MCF 10A (cell line): ENCODE measurements around the gene NAALAD2. TPM values are rescaled to one million over a fixed set of nuclear protein-coding genes. Genes with fewer than 3 reads are reported as not detected.
A peak's percentile ranks its signal among the peaks of the same experiment; 100 is the strongest.
"Not testable (repeated sequence)": the region's sequence is repeated elsewhere in the genome, so short reads cannot be mapped to it uniquely, and the experiment has no call there.

Experiments used
- BruUV-seq: library from RNA; stranded (reverse); fragments of 400-500 nt; replicated peaks from 2 replicates; lab custom pipeline; 2021; lab: Mats Ljungman, UMichigan
- CTCF ChIA-PET: fragments of 300-600 bp; sonication (Branson Sonifier 250); formaldehyde crosslinking; extraction: SDS; loops from one replicate; lab custom pipeline; 2021; ENCODE audit warnings: antibody characterized with exemption, inconsistent platforms; lab: Yijun Ruan, JAX
- POLR2A ChIA-PET: fragments of 300-600, 350-650 bp; sonication (Branson Sonifier 250); formaldehyde crosslinking; extraction: SDS; loops from one replicate; lab custom pipeline; 2020; ENCODE audit warnings: antibody characterized with exemption, inconsistent platforms; lab: Yijun Ruan, JAX
- DNase-seq: peaks from one replicate; pipeline ENCODE4 v3.0.0-alpha.2; 2018; ENCODE audit not compliant: unreplicated experiment
- H3K27ac Mint-ChIP-seq: one replicate; pipeline ENCODE4 v1.8.0; 2022; ENCODE audit warnings: mild to moderate bottlenecking, low read depth, mixed read lengths; ENCODE audit not compliant: unreplicated experiment
- H3K27me3 Mint-ChIP-seq: one replicate; pipeline ENCODE4 v1.8.0; 2022; ENCODE audit warnings: mixed read lengths; ENCODE audit not compliant: insufficient read depth, unreplicated experiment
- H3K36me3 Mint-ChIP-seq: one replicate; pipeline ENCODE4 v1.8.0; 2022; ENCODE audit warnings: mild to moderate bottlenecking, moderate library complexity, mixed read lengths; ENCODE audit not compliant: insufficient read depth, unreplicated experiment
- H3K4me1 Mint-ChIP-seq: one replicate; pipeline ENCODE4 v1.8.0; 2022; ENCODE audit warnings: mixed read lengths; ENCODE audit not compliant: insufficient read depth, unreplicated experiment
- H3K4me3 Mint-ChIP-seq: one replicate; pipeline ENCODE4 v1.8.0; 2022; ENCODE audit warnings: mild to moderate bottlenecking, moderate library complexity, mixed read lengths; ENCODE audit not compliant: unreplicated experiment
- H3K9me3 Mint-ChIP-seq: one replicate; pipeline ENCODE4 v1.8.0; 2022; ENCODE audit warnings: mixed read lengths; ENCODE audit not compliant: unreplicated experiment
- intact Hi-C: fragments of 100-400 bp; cut with micrococcal nuclease; formaldehyde crosslinking; loops from 2 replicates; pipeline ENCODE4 v1.14.1; 2022
- total RNA-seq: library from RNA; stranded (reverse); gene quantifications from 2 replicates; pipeline ENCODE4 v1.2.3, GENCODE V29; 2022
- TF ChIP-seq, protein P1 (sequence below): fragments of 200-600 bp; IDR thresholded peaks from one replicate; pipeline ENCODE4 v1.8.0; 2022; ENCODE audit warnings: antibody characterized with exemption, mild to moderate bottlenecking; ENCODE audit not compliant: unreplicated experiment

NAALAD2 gene
- total RNA-seq, 1 experiment from 2014 or later = not detected

DNA sequence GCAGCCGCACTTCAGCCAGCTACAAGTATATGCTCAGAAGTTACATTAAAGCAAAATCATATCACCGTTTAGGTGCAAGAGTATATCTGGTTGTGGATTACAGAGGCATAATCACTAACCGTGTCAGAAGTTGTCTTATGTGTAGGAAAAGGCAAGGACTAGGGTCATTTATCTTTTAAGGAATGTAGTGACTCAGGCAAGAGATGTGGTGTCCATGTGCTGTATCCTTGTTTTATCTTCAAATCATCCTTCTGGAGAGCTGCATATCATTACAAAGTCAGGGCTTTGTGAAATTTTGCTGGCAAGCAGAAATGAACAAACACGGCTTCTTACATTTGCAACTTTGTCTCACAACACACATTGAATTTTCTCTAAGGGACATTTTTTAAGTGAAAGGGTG lies 101.1 kb downstream of the NAALAD2 start:
- no TSS peak for BruUV-seq
- Mint-ChIP-seq H3K27me3 (no peaks in the 10 kb centered on the region), H3K9me3 (peaks cover 2% of the 10 kb centered on the region), H3K36me3 (no peaks in the 10 kb centered on the region), H3K4me1 (no peaks in the 10 kb centered on the region), H3K4me3 (no peak overlapping the region), H3K27ac (no peak overlapping the region)
- ChIA-PET POLR2A (interaction anchor here (1.4 kb wide), 1 partner anchor 10 kb away, joined by 3 read pairs; no protein-coding TSS in a partner anchor), CTCF (interaction anchor here (0.7 to 0.9 kb wide), 2 partner anchors 20 to 30 kb away, joined by 4 to 6 read pairs; no protein-coding TSS in a partner anchor)
- TF ChIP-seq, protein P1, sequence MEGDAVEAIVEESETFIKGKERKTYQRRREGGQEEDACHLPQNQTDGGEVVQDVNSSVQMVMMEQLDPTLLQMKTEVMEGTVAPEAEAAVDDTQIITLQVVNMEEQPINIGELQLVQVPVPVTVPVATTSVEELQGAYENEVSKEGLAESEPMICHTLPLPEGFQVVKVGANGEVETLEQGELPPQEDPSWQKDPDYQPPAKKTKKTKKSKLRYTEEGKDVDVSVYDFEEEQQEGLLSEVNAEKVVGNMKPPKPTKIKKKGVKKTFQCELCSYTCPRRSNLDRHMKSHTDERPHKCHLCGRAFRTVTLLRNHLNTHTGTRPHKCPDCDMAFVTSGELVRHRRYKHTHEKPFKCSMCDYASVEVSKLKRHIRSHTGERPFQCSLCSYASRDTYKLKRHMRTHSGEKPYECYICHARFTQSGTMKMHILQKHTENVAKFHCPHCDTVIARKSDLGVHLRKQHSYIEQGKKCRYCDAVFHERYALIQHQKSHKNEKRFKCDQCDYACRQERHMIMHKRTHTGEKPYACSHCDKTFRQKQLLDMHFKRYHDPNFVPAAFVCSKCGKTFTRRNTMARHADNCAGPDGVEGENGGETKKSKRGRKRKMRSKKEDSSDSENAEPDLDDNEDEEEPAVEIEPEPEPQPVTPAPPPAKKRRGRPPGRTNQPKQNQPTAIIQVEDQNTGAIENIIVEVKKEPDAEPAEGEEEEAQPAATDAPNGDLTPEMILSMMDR = no peak
- no peak for DNase-seq
- intact Hi-C loops = no loop called here

DNA sequence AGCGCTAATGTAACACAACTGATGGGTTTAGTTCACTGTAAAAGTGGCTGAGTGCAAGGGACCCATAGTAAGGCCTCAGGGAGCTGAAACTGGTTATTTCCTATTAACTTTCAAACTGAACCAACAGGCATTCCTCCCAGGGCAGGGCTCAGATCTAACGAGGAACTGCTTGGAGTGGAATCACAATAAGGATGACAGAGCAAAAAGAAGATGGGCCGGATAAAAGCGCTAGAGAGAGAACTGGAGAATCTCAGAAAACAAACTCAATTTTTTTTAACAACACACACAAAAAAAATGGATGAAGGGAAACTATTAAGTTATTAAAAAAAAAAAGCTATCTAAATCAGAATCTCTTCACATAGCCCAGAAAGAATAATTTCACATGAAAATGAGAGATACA lies 102.5 kb downstream of the NAALAD2 start:
- Mint-ChIP-seq H3K36me3 (no peaks in the 10 kb centered on the region), H3K4me1 (no peaks in the 10 kb centered on the region), H3K9me3 (no peaks in the 10 kb centered on the region), H3K27ac (no peak overlapping the region), H3K27me3 (no peaks in the 10 kb centered on the region), H3K4me3 (no peak overlapping the region)
- intact Hi-C loops = no loop called here
- ChIA-PET POLR2A (interaction anchor here (1.2 to 1.4 kb wide), 2 partner anchors 9 to 11 kb away, joined by 3 to 4 read pairs; no protein-coding TSS in a partner anchor), CTCF (interaction anchor here (1.2 kb wide), 1 partner anchor 14 kb away, joined by 4 read pairs; no protein-coding TSS in a partner anchor)
- BruUV-seq = no TSS peak
- TF ChIP-seq, protein P1 = no peak
- no peak for DNase-seq

DNA sequence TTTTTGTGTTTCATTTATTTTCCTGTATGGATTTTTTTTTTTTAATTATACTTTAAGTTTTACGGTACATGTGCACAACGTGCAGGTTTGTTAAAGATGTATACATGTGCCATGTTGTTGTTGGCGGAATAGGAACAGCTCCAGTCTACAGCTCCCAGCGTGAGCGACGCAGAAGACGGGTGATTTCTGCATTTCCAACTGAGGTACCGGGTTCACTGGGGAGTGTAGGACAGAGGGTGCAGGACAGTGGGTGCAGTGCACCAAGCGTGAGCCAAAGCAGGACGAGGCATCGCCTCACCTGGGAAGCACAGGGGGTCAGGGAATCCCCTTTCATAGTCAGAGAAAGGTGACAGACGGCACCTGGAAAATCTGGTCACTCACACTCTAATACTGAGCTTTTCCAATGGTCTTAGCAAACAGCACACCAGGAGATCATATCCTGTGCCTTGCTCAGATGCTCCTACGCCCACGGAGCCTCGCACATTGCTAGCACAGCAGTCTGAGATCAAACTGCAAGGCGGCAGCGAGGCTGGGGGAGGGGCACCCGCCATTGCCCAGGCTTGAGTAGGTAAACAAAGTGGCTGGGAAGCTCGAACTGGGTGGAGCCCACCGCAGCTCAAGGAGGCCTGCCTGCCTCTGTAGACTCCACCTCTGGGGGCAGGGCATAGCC lies 105.6 kb downstream of the NAALAD2 start:
- CTCF ChIA-PET = interaction anchor here (1.6 kb wide), 1 partner anchor 11 kb away, joined by 3 read pairs; no protein-coding TSS in a partner anchor
- BruUV-seq, H3K36me3 Mint-ChIP-seq, DNase-seq, POLR2A ChIA-PET, H3K9me3 Mint-ChIP-seq, H3K27ac Mint-ChIP-seq, intact Hi-C loops, H3K4me3 Mint-ChIP-seq, H3K4me1 Mint-ChIP-seq, H3K27me3 Mint-ChIP-seq: not testable (repeated sequence)

DNA sequence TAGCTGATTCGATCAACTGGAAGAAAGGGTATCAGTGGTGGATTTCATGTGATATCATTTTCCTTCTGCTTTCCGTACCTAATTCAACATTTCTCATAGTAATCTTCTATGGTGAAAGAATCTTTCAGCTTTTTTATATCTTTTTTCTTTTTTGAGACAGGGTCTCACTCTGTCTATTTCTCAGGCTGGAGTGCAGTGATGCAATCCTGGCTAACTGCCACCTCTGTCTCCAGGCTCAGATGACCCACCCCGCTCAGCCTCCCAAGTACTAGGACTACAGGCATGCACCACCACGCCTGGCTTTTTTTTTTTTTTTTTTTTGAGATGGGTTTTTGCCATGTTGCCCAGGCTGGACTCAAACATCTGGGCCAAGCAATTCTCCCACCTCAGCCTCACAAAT lies 107.0 kb downstream of the NAALAD2 start:
- Mint-ChIP-seq H3K27ac (no peak overlapping the region), H3K9me3 (no peaks in the 10 kb centered on the region), H3K4me1 (no peaks in the 10 kb centered on the region), H3K4me3 (no peak overlapping the region), H3K27me3 (no peaks in the 10 kb centered on the region), H3K36me3 (no peaks in the 10 kb centered on the region)
- intact Hi-C loops = no loop called here
- peak; percentile 33 for DNase-seq
- BruUV-seq = no TSS peak
- CTCF ChIA-PET = interaction anchor here (0.7 to 1.6 kb wide), 2 partner anchors 12 to 234 kb away, joined by 3 read pairs; no protein-coding TSS in a partner anchor
- TF ChIP-seq, protein P1 = no peak
- POLR2A ChIA-PET = no interaction called here

Other genes with a start within 250 kb of the NAALAD2 start
- not detected in 2 replicates for gene TRIM49D1, start 212.4 kb upstream of the NAALAD2 start, total RNA-seq
- not detected in 2 replicates for gene TRIM49D2, start 210.6 kb upstream of the NAALAD2 start, total RNA-seq
- not detected in 2 replicates for gene TRIM64, start 168.6 kb upstream of the NAALAD2 start, total RNA-seq
- gene TRIM49C, start 103.6 kb upstream of the NAALAD2 start, total RNA-seq = not detected in 2 replicates
- not detected in 2 replicates for gene UBTFL1, start 48.7 kb upstream of the NAALAD2 start, total RNA-seq
- 47.7 and 62.0 TPM in 2 replicates for gene CHORDC1, start 88.4 kb downstream of the NAALAD2 start, total RNA-seq